SHP77 treated with DMSO at 0.1 percent for 48 hours (cell line): Measurements from ENCODE around the gene BLTP2.
"Not testable (repeated sequence)": the region's sequence is repeated elsewhere in the genome, so short reads cannot be mapped to it uniquely, and the experiment has no call there.

Experiments used
- DNase-seq: peaks from one replicate; lab custom pipeline; 2025; lab: John Stamatoyannopoulos, UW

Gene BLTP2

GRCh38 chr17:28644787-28645575 is at the start of gene BLTP2:
BLTP2 (minus strand) TSS chr17:28645158; CDS start chr17:28645056, 102 bp downstream.
- DNase-seq, result peak; percentile 86

DNA sequence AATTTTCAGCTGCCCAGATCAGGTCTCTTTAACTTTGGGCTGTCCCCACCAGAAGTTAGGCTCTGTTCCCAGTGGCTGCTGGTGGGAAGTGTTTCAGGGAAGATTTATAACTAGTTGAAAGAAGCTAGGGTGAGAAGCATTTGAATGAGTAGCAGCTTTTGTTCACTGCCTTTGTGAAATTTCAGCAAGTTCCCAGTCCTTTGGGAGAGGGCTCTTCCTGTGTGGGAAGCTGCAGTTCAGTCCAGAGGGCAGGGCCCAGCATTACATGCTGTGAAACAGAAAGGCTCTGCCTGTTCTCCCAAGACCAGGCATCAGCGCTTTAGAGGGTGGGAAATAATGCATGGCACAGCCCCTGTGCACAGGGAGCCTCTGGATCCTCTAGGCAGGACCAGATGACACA is 48.9 kb upstream of the BLTP2 start:
- DNase-seq, result no peak

- no peak for DNase-seq
Observed at GRCh38 chr17:28689011-28689410, 44.1 kb upstream of the BLTP2 start.

DNA sequence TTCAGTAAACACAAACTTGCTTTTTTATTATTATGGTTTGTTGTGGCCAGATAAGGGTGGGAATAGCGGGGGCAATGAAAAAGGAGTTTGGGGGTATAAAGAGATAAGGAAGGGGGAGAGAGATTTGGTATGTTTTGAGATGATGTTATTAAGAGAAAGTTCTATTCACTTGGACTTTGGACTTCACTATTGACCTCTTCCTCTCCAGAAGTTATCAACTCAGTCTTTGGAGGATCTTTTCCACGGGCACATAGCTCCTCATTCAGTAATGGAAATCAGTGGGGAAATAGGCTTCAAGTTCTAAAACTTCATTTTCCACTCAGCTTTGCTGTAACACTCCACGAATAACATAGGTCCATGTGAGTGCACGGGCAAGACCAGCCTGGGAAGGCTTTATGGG is 43.5 kb upstream of the BLTP2 start:
- DNase-seq, result no peak

GRCh38 chr17:28686296-28686695 is 41.3 kb upstream of the BLTP2 start:
- DNase-seq, result no peak

GRCh38 chr17:28685366-28685765 is 40.4 kb upstream of the BLTP2 start:
- no peak for DNase-seq

- DNase-seq, result no peak
Observed at GRCh38 chr17:28684963-28685362, 40.0 kb upstream of the BLTP2 start.

GRCh38 chr17:28682655-28683054 is 37.7 kb upstream of the BLTP2 start:
- no peak for DNase-seq

GRCh38 chr17:28675980-28676379 is 31.0 kb upstream of the BLTP2 start:
- DNase-seq, result no peak

- DNase-seq, result no peak
Observed at GRCh38 chr17:28675490-28675889, 30.5 kb upstream of the BLTP2 start.

GRCh38 chr17:28669918-28670317 is 25.0 kb upstream of the BLTP2 start:
- DNase-seq, result no peak

DNA sequence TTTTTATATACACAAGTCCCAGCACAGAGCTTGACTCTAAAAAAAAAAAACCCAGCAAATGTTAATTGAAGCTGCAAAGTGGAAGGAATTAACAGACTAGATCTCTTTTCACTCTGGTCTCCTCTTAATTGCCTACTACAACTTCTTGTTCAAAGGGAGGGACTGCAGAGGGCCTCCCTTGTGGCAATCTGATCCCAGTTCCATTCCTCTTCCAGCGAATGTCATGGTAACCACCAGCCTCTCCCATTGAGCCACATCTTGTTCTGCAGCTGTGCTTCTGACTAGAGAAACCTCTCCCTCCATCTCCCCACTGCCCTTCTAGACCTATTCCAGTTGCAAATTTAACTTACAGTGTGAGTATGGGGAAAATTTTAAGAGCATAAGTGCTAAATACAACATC is 22.9 kb upstream of the BLTP2 start:
- DNase-seq, result no peak

DNA sequence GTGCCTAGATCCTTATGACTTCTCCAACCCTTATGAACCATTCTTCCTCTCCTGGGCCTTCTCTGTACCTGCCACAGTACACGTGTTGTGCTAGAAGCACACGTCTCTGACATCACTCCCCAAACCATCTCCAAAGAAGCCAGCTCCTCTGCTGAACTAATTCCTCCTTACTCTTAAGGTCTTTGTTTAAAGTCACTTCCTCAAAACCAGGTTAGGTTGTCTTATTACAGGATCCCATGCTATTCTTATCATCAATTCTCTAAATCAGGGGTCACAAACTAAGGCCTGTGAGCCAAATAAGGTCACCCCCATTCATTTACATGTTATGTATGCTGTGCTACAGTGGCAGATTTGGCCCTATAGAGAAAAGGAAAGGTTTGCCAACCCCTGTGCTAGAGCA is 21.0 kb upstream of the BLTP2 start:
- no peak for DNase-seq

- no peak for DNase-seq
Observed at GRCh38 chr17:28663723-28664122, 18.8 kb upstream of the BLTP2 start.

- no peak for DNase-seq
Observed at GRCh38 chr17:28662527-28662829, 17.5 kb upstream of the BLTP2 start.

GRCh38 chr17:28661635-28662526 is 16.9 kb upstream of the BLTP2 start, which contains the start of the genes SDF2 and SUPT6H:
SDF2 (minus strand) TSS chr17:28661906; CDS start chr17:28661876, 30 bp downstream.
SUPT6H (plus strand) TSS chr17:28662205; CDS start chr17:28673402, 11,197 bp downstream.
- peak; percentile 91 for DNase-seq

- DNase-seq, result not testable (repeated sequence)
Observed at GRCh38 chr17:28659497-28659881, 14.5 kb upstream of the BLTP2 start.

DNA sequence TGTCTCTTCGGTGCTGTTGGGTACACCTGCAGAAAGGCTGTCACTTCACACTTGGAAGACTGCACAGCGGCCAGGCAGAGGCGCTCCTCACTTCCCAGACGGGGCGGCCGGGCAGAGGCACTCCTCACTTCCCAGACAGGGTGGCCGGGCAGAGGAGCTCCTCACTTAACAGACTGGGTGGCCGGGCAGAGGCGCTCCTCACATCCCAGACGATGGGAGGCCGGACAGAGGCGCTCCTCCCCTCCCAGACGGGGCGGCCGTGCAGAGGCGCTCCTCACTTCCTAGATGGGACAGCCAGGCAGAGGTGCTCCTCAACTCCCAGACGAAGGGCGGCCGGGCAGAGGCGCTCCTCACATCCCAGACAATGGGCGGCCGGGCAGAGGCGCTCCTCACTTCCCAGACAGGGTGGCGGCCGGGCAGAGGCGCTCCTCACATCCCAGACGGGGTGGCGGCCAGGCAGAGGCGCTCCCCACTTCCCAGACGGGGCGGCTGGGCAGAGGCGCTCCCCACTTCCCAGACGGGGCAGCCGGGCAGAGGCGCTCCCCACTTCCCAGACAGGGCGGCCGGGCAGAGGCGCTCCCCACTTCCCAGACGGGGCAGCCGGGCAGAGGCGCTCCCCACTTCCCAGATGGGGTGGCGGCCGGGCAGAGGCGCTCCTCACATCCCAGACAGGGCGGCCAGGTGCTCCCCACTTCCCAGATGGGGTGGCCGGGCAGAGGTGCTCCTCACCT is 14.0 kb upstream of the BLTP2 start:
- not testable (repeated sequence) for DNase-seq

GRCh38 chr17:28658342-28658741 is 13.4 kb upstream of the BLTP2 start:
- DNase-seq, result not testable (repeated sequence)

DNA sequence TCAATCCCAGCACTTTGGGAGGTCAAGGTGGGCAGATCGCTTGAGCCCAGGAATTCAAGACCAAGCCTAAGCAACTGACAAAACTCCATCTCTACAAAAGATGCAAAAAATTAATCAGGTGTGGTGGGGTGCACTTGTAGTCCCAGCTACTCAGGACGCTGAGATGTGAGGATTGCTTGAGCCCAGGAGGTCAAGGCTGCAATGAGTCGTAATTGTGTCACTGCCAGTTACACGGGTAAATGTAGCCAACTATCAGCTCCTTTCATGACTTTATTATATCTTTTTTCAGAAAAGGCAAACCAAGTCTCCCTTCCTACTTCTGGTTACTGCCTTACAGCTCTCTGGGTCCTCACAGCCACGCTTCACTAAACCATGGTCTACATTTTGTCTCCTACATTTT is 12.8 kb upstream of the BLTP2 start:
- no peak for DNase-seq

DNA sequence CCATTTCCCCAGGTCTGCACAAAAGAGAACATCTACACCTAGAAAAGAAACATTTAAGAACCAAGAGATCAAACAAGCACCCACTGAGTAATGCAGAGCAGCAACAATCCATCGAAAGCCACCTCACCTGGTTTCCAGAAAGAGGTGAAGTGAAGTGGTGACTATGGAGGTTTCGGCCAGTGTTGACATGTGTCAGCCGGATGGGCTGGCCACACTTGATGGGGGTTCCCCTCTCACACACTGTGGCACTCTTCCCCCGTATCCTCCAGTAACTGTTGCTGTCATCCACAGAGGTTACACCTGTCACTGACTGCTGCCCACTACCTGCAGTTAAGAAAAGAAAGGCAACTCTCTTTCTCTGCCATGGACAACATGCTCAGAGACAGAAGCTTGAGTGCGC is 10.2 kb upstream of the BLTP2 start:
- no peak for DNase-seq

DNA sequence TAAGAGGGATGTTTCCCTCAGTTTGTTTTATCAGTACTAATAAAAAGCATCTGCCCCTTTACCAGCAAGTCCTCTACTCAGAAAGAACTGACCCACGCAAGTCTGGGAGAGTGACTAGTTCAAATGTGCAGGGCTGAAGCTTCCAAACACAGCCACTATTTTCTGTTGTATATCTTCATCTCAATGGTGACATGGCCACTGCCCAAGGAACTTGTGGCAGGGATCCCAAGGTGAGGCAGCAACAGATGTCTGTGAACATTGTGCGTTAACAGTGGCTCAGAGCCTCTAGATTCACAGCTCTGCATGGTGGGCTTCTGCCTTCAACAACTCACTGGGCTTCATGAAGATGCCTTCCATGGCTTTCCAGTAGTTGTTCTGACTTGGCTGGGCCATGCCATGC is 3.7 kb upstream of the BLTP2 start:
- no peak for DNase-seq
